Heart right ventricle (tissue), 16 donors: ENCODE measurements around the gene ATG4D. TPM values are rescaled to one million over a fixed set of nuclear protein-coding genes. Genes with fewer than 3 reads are reported as not detected.

ENCODE experiments used
- ATAC-seq, 8 donors: fragments of 200-7000 bp; cut with Tn5 transposase; one replicate each; pipeline ENCODE4 v1.9.1; 2020; ENCODE audit warnings: mild to moderate bottlenecking in 8 of 8, moderate library complexity in 8 of 8, moderate number of reproducible peaks in 1 of 8
- DNase-seq, 2 donors: peaks; one replicate each; pipeline ENCODE4 v3.0.0-alpha.2; 2020
- H3K27ac ChIP-seq, 10 donors: fragments of 200-600 bp; sonication (generic) in 2 of 10; one replicate each; pipeline versions ENCODE4 v1.5.0 to v1.8.0; 2020 to 2022; ENCODE audit warnings: mild to moderate bottlenecking in 3 of 10
- H3K27me3 ChIP-seq, 7 donors: fragments of 200-600 bp; one replicate each; pipeline ENCODE4 v1.8.0; 2021 to 2022; ENCODE audit warnings: mild to moderate bottlenecking in 2 of 7
- H3K36me3 ChIP-seq, 9 donors: fragments of 200-600 bp; sonication (generic) in 1 of 9; one replicate each; pipeline versions ENCODE4 v1.5.0 to v1.8.0; 2020 to 2022; ENCODE audit warnings: mild to moderate bottlenecking in 2 of 9
- H3K4me1 ChIP-seq, 9 donors: fragments of 200-600 bp; sonication (generic) in 1 of 9; one replicate each; pipeline versions ENCODE4 v1.5.0 to v1.8.0; 2020 to 2022; ENCODE audit warnings: mild to moderate bottlenecking in 4 of 9
- H3K4me3 ChIP-seq, 10 donors: fragments of 200-600 bp; sonication (generic) in 2 of 10; one replicate each; pipeline versions ENCODE4 v1.5.0 to v1.8.0; 2020 to 2022; ENCODE audit warnings: mild to moderate bottlenecking in 7 of 10, moderate library complexity in 2 of 10
- H3K9me3 ChIP-seq, 11 donors: fragments of 200-600 bp in 10 of 11; sonication (generic) in 2 of 11; one replicate each; pipeline versions ENCODE4 v1.5.0 to v1.8.0; 2013 to 2022; ENCODE audit warnings: mild to moderate bottlenecking in 2 of 11, control low read depth in 1 of 11, moderate library complexity in 1 of 11
- WGBS, 2 donors: extraction: QIAGEN DNeasy Blood & Tissue Kit; methylation state at CpG; one replicate each; pipeline ENCODE4 v1.1.7; 2013; ENCODE audit warnings: inconsistent platforms in 1 of 2; 5-methylcytosine and 5-hydroxymethylcytosine counted together
- intact Hi-C, 10 donors: fragments of 100-400 bp; cut with DNase I; formaldehyde crosslinking; loops; one replicate each; pipeline versions ENCODE4 v1.11.1 to v1.14.2; 2022
- microRNA-seq, 2 donors: library from miRNA; unstranded; fragments of <30 nt; microRNA quantifications; one replicate each; pipeline ENCODE4 v1.2.0, GENCODE V29; 2021
- polyA plus RNA-seq, 2 donors: library from polyadenylated mRNA; stranded (reverse); fragments of 200-250 nt; gene quantifications; one replicate each; pipeline ENCODE4 v1.2.3, GENCODE V29; 2013
- total RNA-seq, 10 donors: library from RNA; stranded (reverse); fragmentation: NEBNext Ultra II Directional in 3 of 10; extraction: Animal tissue kit (Norgen Biotek cat#: 25700) in 3 of 10; gene quantifications; one replicate each; pipeline versions ENCODE4 v1.2.1 to v1.2.4, GENCODE V29; 2021 to 2023
- TF ChIP-seq, protein P1 (sequence below), 9 donors: fragments of 200-600 bp; sonication (generic) in 2 of 9; IDR thresholded peaks; one replicate each; pipeline versions ENCODE4 v1.5.0 to v1.8.0; 2021 to 2022; ENCODE audit warnings: antibody characterized with exemption in 9 of 9, mild to moderate bottlenecking in 5 of 9, moderate library complexity in 1 of 9
- donor health status: Arrhythmogenic right ventricular cardiomyopathy.
- donor health status: ischemic (EF 13 %, LVEDD 7.1; RV severe dilation, severe dysfunction).
- donor health status: healthy with polysubstance abuse.
- donor health status: DM: no; HTN: yes; CAD: no.
- donor health status: DM: no; HTN: no; CAD: no.
- donor health status: ischemic (EF 25% LVEDD 6.9; RV normal size, moderate dysfunction).
- donor health status: ischemic (EF 25% LVEDD 5.7; RV mildly dilated, moderate dysfunction).
- donor health status: healthy.
- donor health status: DM: yes; HTN: yes; CAD: no.
- donor health status: Ischemic cardiomyopathy.
- donor health status: ischemic (EF 35%, LVEDD 5.7; RV mildly dilated, moderate dysfunction).
- donor health status: nonischemic (EF 11% LVEDD 7.7; RV severe dilation, severe dysfunction).
- donor health status: DM: yes; HTN: yes; CAD: no.
- donor health status: PGD.
- donor health status: ischemic (EF 29% LVEDD 5.4; RV normal size, mild dysfunction).
- donor health status: nonischemic (EF 23%, LVEDD 6.1; RV moderate dilation, normal function).

The ATG4D gene
- total and polyA plus RNA-seq, 12 donors, result 47.6 to 66.2 (median 57.3) TPM

DNA sequence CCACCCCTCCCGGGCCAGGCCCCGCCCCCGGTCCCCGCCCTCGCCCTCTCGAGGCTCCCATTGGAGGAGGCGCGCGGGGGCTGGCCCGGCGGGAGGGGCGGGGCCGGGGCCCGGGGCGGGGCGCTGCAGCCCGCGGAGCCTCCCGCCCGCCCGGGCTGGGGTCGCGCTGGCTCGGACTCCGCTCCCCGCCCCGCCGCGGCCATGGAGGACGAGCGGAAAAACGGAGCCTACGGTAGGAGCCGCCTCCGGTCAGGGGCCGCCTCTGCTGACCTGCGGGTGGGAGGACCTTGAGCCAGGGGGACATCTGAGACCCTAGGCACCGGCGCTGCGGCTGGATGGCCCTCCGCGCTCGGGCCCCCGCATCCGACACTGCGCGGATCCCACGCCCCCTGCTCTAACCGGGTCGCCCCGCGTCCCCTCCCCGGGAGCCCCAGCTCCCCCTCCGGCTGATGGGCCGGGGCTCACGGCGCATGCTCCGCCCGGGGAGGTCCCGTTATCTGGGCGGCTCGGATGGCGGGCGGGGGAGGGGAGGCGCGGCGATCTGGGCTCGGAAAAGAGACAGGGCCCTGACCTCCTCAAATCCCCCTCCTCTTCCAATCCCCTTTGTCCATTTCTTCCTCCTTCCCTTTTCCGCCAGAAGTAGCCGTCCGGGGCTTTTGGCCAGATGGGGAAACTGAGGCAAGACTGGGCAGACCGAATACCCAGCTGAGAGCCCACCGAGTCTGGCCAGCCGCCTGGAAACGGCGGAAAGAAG, 58.8 kb downstream of the ATG4D start:
- peak; percentile 91 to 98 (median 95) for ATAC-seq
- WGBS, 2 donors, result 0 to 1% methylated on average over 58 to 76 of the region's 76 CpGs
- peaks cover 0 to 5% (median 0%) of the 10 kb centered on the region in 11 donors for H3K9me3 ChIP-seq

More for the DNA sequence above, 58.8 kb downstream of the ATG4D start:
- Histone ChIP-seq H3K4me3 (peak overlapping the region; percentile 89 to 100 (median 100)), H3K36me3 (no peaks in the 10 kb centered on the region), H3K27me3 (no peaks in the 10 kb centered on the region), H3K4me1 (peaks cover 0 to 41% (median 36%) of the 10 kb centered on the region in 9 donors), H3K27ac (peak overlapping the region; percentile 91 to 99 (median 98))
- TF ChIP-seq, protein P1, sequence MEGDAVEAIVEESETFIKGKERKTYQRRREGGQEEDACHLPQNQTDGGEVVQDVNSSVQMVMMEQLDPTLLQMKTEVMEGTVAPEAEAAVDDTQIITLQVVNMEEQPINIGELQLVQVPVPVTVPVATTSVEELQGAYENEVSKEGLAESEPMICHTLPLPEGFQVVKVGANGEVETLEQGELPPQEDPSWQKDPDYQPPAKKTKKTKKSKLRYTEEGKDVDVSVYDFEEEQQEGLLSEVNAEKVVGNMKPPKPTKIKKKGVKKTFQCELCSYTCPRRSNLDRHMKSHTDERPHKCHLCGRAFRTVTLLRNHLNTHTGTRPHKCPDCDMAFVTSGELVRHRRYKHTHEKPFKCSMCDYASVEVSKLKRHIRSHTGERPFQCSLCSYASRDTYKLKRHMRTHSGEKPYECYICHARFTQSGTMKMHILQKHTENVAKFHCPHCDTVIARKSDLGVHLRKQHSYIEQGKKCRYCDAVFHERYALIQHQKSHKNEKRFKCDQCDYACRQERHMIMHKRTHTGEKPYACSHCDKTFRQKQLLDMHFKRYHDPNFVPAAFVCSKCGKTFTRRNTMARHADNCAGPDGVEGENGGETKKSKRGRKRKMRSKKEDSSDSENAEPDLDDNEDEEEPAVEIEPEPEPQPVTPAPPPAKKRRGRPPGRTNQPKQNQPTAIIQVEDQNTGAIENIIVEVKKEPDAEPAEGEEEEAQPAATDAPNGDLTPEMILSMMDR (IDR thresholded peaks at IDR 0.05), result no peak
- intact Hi-C loops, result loop anchor here in 1 of 10 donors (5.0 kb wide), 1 partner anchor 35 kb away; no protein-coding TSS in a partner anchor
- DNase-seq, result peak; percentile 87 to 91

Small RNA genes lying within 50 kb of the gene (microRNA-seq; reads per million reads assigned to microRNA genes)
- 0 reads per million in 2 donors for gene MIR1238

Other genes with a start within 250 kb of the ATG4D start
- gene ZGLP1, start 234.1 kb upstream of the ATG4D start, total RNA-seq, result 1 to 10 TPM in 2 of 10 donors, under 1 TPM in 8; 0.34 to 1.4 (median 0.80) TPM
- gene ZGLP1, start 234.1 kb upstream of the ATG4D start, polyA plus RNA-seq, result 1 to 10 TPM; 1.5 to 8.9 TPM
- 10 to 100 TPM; 11.7 to 21.8 (median 17.1) TPM for gene FDX2, start 227.9 kb upstream of the ATG4D start, total RNA-seq
- 10 to 100 TPM; 33.7 to 35.5 TPM for gene FDX2, start 227.9 kb upstream of the ATG4D start, polyA plus RNA-seq
- 10 to 100 TPM in 9 of 10 donors, 1 to 10 TPM in 1; 10.0 to 16.9 (median 12.4) TPM for gene RAVER1, start 210.4 kb upstream of the ATG4D start, total RNA-seq
- 1 to 10 TPM; 5.1 to 9.5 TPM for gene RAVER1, start 210.4 kb upstream of the ATG4D start, polyA plus RNA-seq
- gene ICAM3, start 204.3 kb upstream of the ATG4D start, total RNA-seq, result 10 to 100 TPM; 14.0 to 77.2 (median 17.9) TPM
- gene ICAM3, start 204.3 kb upstream of the ATG4D start, polyA plus RNA-seq, result 10 to 100 TPM in 1 of 2 donors, 1 to 10 TPM in 1; 6.1 to 13.1 TPM
- 10 to 100 TPM; 37.0 to 80.2 (median 55.8) TPM for gene TYK2, start 163.3 kb upstream of the ATG4D start, total RNA-seq
- gene TYK2, start 163.3 kb upstream of the ATG4D start, polyA plus RNA-seq, result 100 to 1,000 TPM in 1 of 2 donors, 10 to 100 TPM in 1; 76.3 to 182 TPM
- gene CDC37, start 140.4 kb upstream of the ATG4D start, total RNA-seq, result 100 to 1,000 TPM; 106 to 179 (median 121) TPM
- 100 to 1,000 TPM; 217 to 422 TPM for gene CDC37, start 140.4 kb upstream of the ATG4D start, polyA plus RNA-seq
- 10 to 100 TPM; 10.4 to 50.7 (median 17.3) TPM for gene PDE4A, start 123.4 kb upstream of the ATG4D start, total RNA-seq
- gene PDE4A, start 123.4 kb upstream of the ATG4D start, polyA plus RNA-seq, result 10 to 100 TPM in 1 of 2 donors, 1 to 10 TPM in 1; 3.5 to 14.3 TPM
- gene KEAP1, start 40.5 kb upstream of the ATG4D start, total RNA-seq, result 10 to 100 TPM; 51.4 to 84.9 (median 60.0) TPM
- gene KEAP1, start 40.5 kb upstream of the ATG4D start, polyA plus RNA-seq, result 10 to 100 TPM; 49.1 to 74.5 TPM
- gene S1PR5, start 26.5 kb upstream of the ATG4D start, total RNA-seq, result 1 to 10 TPM in 1 of 10 donors, under 1 TPM in 6, not detected in 3; 0.12 to 1.1 (median 0.36) TPM
- gene S1PR5, start 26.5 kb upstream of the ATG4D start, polyA plus RNA-seq, result under 1 TPM; 0.13 to 0.15 TPM
- 10 to 100 TPM in 6 of 10 donors, 1 to 10 TPM in 4; 8.4 to 14.2 (median 10.3) TPM for gene KRI1, start 22.1 kb downstream of the ATG4D start, total RNA-seq
- 10 to 100 TPM; 14.4 to 17.5 TPM for gene KRI1, start 22.1 kb downstream of the ATG4D start, polyA plus RNA-seq
- 10 to 100 TPM in 5 of 10 donors, 1 to 10 TPM in 5; 7.7 to 19.2 (median 10.3) TPM for gene CDKN2D, start 25.1 kb downstream of the ATG4D start, total RNA-seq
- gene CDKN2D, start 25.1 kb downstream of the ATG4D start, polyA plus RNA-seq, result 10 to 100 TPM in 1 of 2 donors, 1 to 10 TPM in 1; 5.7 to 25.6 TPM
- gene AP1M2, start 43.4 kb downstream of the ATG4D start, total RNA-seq, result not detected
- gene AP1M2, start 43.4 kb downstream of the ATG4D start, polyA plus RNA-seq, result not detected
- 100 to 1,000 TPM in 4 of 10 donors, 10 to 100 TPM in 6; 82.5 to 114 (median 96.7) TPM for gene SLC44A2, start 81.6 kb downstream of the ATG4D start, total RNA-seq
- gene SLC44A2, start 81.6 kb downstream of the ATG4D start, polyA plus RNA-seq, result 10 to 100 TPM; 56.2 to 65.8 TPM
- gene ILF3, start 110.4 kb downstream of the ATG4D start, total RNA-seq, result 100 to 1,000 TPM; 102 to 129 (median 112) TPM
- 10 to 100 TPM; 68.1 to 90.3 TPM for gene ILF3, start 110.4 kb downstream of the ATG4D start, polyA plus RNA-seq
- gene QTRT1, start 157.5 kb downstream of the ATG4D start, total RNA-seq, result 10 to 100 TPM; 24.3 to 33.1 (median 26.5) TPM
- 10 to 100 TPM; 43.6 to 92.3 TPM for gene QTRT1, start 157.5 kb downstream of the ATG4D start, polyA plus RNA-seq
- 100 to 1,000 TPM; 118 to 206 (median 135) TPM for gene DNM2, start 174.2 kb downstream of the ATG4D start, total RNA-seq
- gene DNM2, start 174.2 kb downstream of the ATG4D start, polyA plus RNA-seq, result 100 to 1,000 TPM in 1 of 2 donors, 10 to 100 TPM in 1; 78.9 to 110 TPM